Measurements from ENCODE around the gene PTPRG.

GRCh38 chr3:61915296-61915695 lies 353.9 kb downstream of the PTPRG start:
- TF ChIP-seq EZH2 (IDR thresholded peaks at IDR 0.05; ENCODE audit: low read depth, unreplicated experiment) (no peak), CTCF (conservative IDR thresholded peaks at IDR 0.05; ENCODE audit: low read depth in 2 of 2) (no peak), EZH2phosphoT487 (IDR thresholded peaks at IDR 0.05; ENCODE audit: unreplicated experiment) (no peak)

Data from GM23338 (cell line).